SK-N-SH (cell line): ENCODE results near the gene CHST2. TPM values are rescaled to one million over a fixed set of nuclear protein-coding genes. Genes with fewer than 3 reads are reported as not detected.

Experiments used
- CTCF ChIA-PET: fragments of 300-600, 350-600 bp; formaldehyde crosslinking; extraction: SDS; loops from one replicate; lab custom pipeline; 2021; lab: Yijun Ruan, JAX
- POLR2A ChIA-PET: fragments of 350-600 bp; sonication (Branson Sonifier 250); formaldehyde crosslinking; extraction: SDS; loops from one replicate; lab custom pipeline; 2020; ENCODE audit warnings: antibody characterized with exemption, inconsistent platforms; lab: Yijun Ruan, JAX
- DNase-seq: peaks from one replicate; pipeline ENCODE4 v3.0.0; 2012
- H2AFZ ChIP-seq: fragments of 200-600 bp; sonication (generic); 2 replicates; pipeline ENCODE4 v1.8.1; 2016; ENCODE audit warnings: antibody characterized with exemption, mild to moderate bottlenecking, low read depth
- H3F3A ChIP-seq: fragments of 200-600 bp; sonication (generic); replicated peaks from 2 replicates; pipeline ENCODE3; 2016; ENCODE audit warnings: antibody characterized with exemption, mild to moderate bottlenecking; ENCODE audit not compliant: insufficient read depth
- H3K27ac ChIP-seq, 2 experiments: fragments of 200-500 bp in 1 of 2; fragments of 200-600 bp in 1 of 2; sonication (Bioruptor generic) in 1 of 2; sonication (generic), shearing (Covaris generic) in 1 of 2; 2 replicates each; pipeline versions ENCODE4 v1.5.1 to v1.6.1; 2014 to 2016; ENCODE audit warnings: low read depth in 2 of 2, inconsistent platforms in 1 of 2, low read length in 1 of 2, mild to moderate bottlenecking in 1 of 2, mixed read lengths in 1 of 2
- H3K27me3 ChIP-seq: fragments of 200-600 bp; sonication (generic), shearing (Covaris generic); 2 replicates; pipeline ENCODE4 v1.6.1; 2016; ENCODE audit warnings: mixed run types; ENCODE audit not compliant: insufficient read depth
- H3K36me3 ChIP-seq, 2 experiments: fragments of 200-500 bp in 1 of 2; fragments of 200-600 bp in 1 of 2; sonication (Bioruptor generic) in 1 of 2; sonication (generic) in 1 of 2; replicated peaks in 1 of 2; 2 replicates each; pipeline versions ENCODE3 to v1.5.1; 2014 to 2016; ENCODE audit warnings: low read length in 1 of 2, mild to moderate bottlenecking in 1 of 2; ENCODE audit not compliant: insufficient read depth in 2 of 2, control insufficient read depth in 1 of 2
- H3K4me1 ChIP-seq, 2 experiments: fragments of 200-500 bp in 1 of 2; fragments of 200-600 bp in 1 of 2; sonication (Bioruptor generic) in 1 of 2; sonication (generic), shearing (Covaris generic) in 1 of 2; 2 replicates each; pipeline versions ENCODE4 v1.5.1 to v1.6.1; 2014 to 2016; ENCODE audit warnings: low read depth in 1 of 2, low read length in 1 of 2, mixed run types in 1 of 2; ENCODE audit not compliant: insufficient read depth in 2 of 2, control insufficient read depth in 1 of 2
- H3K4me2 ChIP-seq: fragments of 200-600 bp; sonication (generic), shearing (Covaris generic); 2 replicates; pipeline ENCODE4 v1.6.1; 2017; ENCODE audit warnings: mixed run types
- H3K4me3 ChIP-seq, 2 experiments: fragments of 200-500 bp in 1 of 2; fragments of 200-600 bp in 1 of 2; sonication (Bioruptor generic) in 1 of 2; sonication (generic), shearing (Covaris generic) in 1 of 2; 2 replicates each; pipeline versions ENCODE4 v1.5.1 to v1.8.1; 2014 to 2016; ENCODE audit warnings: low read depth in 2 of 2, inconsistent platforms in 1 of 2, low read length in 1 of 2, mild to moderate bottlenecking in 1 of 2, mixed read lengths in 1 of 2, moderate library complexity in 1 of 2
- H3K79me2 ChIP-seq: fragments of 200-600 bp; sonication (generic); 2 replicates; pipeline ENCODE4 v1.8.1; 2017; ENCODE audit warnings: mild to moderate bottlenecking; ENCODE audit not compliant: insufficient read depth
- H3K9ac ChIP-seq: fragments of 200-600 bp; sonication (generic); 2 replicates; pipeline ENCODE4 v1.6.1; 2017; ENCODE audit warnings: mixed run types
- H3K9me2 ChIP-seq: fragments of 200-600 bp; sonication (generic); 2 replicates; pipeline ENCODE4 v1.6.1; 2017; ENCODE audit warnings: mixed run types
- H3K9me3 ChIP-seq: fragments of 200-600 bp; sonication (generic); 2 replicates; pipeline ENCODE4 v1.6.1; 2017; ENCODE audit warnings: mixed run types, mild to moderate bottlenecking, moderate library complexity
- H4K20me1 ChIP-seq: fragments of 200-600 bp; sonication (generic); 2 replicates; pipeline ENCODE4 v1.6.1; 2017; ENCODE audit warnings: mild to moderate bottlenecking, mixed run types; ENCODE audit not compliant: insufficient read depth
- ELF1 ChIP-seq: IDR thresholded peaks from 2 replicates; pipeline ENCODE4 v1.4.0; 2012
- EP300 ChIP-seq, 2 experiments: IDR thresholded peaks; 2 replicates each; pipeline versions ENCODE4 v1.4.0 to v1.6.1; 2012; ENCODE audit warnings: borderline replicate concordance in 1 of 2, low read depth in 1 of 2, low read length in 1 of 2
- FOSL2 ChIP-seq: IDR thresholded peaks from 2 replicates; pipeline ENCODE4 v1.4.0; 2012; ENCODE audit warnings: low read depth, mild to moderate bottlenecking, moderate library complexity, borderline replicate concordance
- FOXJ3 ChIP-seq: sonication (generic); formaldehyde crosslinking; IDR thresholded peaks from 2 replicates; pipeline ENCODE4 v1.5.1; 2020; ENCODE audit warnings: mild to moderate bottlenecking, missing genetic modification reagents
- GABPA ChIP-seq: IDR thresholded peaks from 2 replicates; pipeline ENCODE4 v1.4.0; 2012; ENCODE audit warnings: low read depth, mild to moderate bottlenecking
- GATA2 ChIP-seq: sonication (generic); formaldehyde crosslinking; IDR thresholded peaks from 2 replicates; pipeline ENCODE4 v1.5.0; 2020; ENCODE audit warnings: mild to moderate bottlenecking, missing genetic modification reagents
- MXI1 ChIP-seq: IDR thresholded peaks from 2 replicates; pipeline ENCODE4 v1.6.1; 2012; ENCODE audit warnings: mild to moderate bottlenecking, low read depth, low read length, improper control_type of control experiment
- NFIC ChIP-seq: IDR thresholded peaks from 2 replicates; pipeline ENCODE4 v1.4.0; 2012; ENCODE audit warnings: borderline replicate concordance
- NRF1 ChIP-seq: IDR thresholded peaks from 2 replicates; pipeline ENCODE4 v1.6.1; 2012; ENCODE audit warnings: low read depth, mild to moderate bottlenecking, low read length
- USF1 ChIP-seq: IDR thresholded peaks from 2 replicates; pipeline ENCODE4 v1.4.0; 2012; ENCODE audit warnings: low read depth, borderline replicate concordance
- USF2 ChIP-seq: fragments of 150-350 bp; IDR thresholded peaks from 2 replicates; pipeline ENCODE4 v1.6.1; 2017; ENCODE audit warnings: antibody characterized with exemption, low read length, low read depth, borderline replicate concordance
- YY1 ChIP-seq: IDR thresholded peaks from 2 replicates; pipeline ENCODE4 v1.4.0; 2012; ENCODE audit warnings: low read depth, mild to moderate bottlenecking
- WGBS: methylation state at CpG from one replicate; pipeline ENCODE4 v1.1.6; 2017; ENCODE audit warnings: low lambda C conversion rate; 5-methylcytosine and 5-hydroxymethylcytosine counted together
- polyA plus RNA-seq, 3 experiments: library from polyadenylated mRNA; depleted of rRNA; stranded (reverse); fragments of >200 nt; gene quantifications; 2 replicates each; pipeline ENCODE4 v1.2.3, GENCODE V29; 2012

Gene CHST2
- polyA plus RNA-seq, 1 of the 3 experiments (the other 2 are of a cell fraction): 1.6 TPM

GRCh38 chr3:143150071-143150470 lies 30.5 kb downstream of the CHST2 start:
- no peak overlapping the region for H3K27ac ChIP-seq
- TF ChIP-seq FOSL2 (no peak), ELF1 (no peak)
- no peak overlapping the region for H3K4me2 ChIP-seq
- H2AFZ ChIP-seq: no peak overlapping the region
- no peaks in the 10 kb centered on the region for H3K36me3 ChIP-seq
- no peak overlapping the region for H3K9ac ChIP-seq
- ChIA-PET CTCF (no interaction called here), POLR2A (no interaction called here)
- H4K20me1 ChIP-seq: no peaks in the 10 kb centered on the region
- no peaks in the 10 kb centered on the region for H3K4me1 ChIP-seq
- no peaks in the 10 kb centered on the region for H3K79me2 ChIP-seq
- H3F3A ChIP-seq: no peaks in the 10 kb centered on the region
- no peak for DNase-seq
- H3K27me3 ChIP-seq: no peaks in the 10 kb centered on the region
- 56% methylated on average over 3 of the region's 3 CpGs for WGBS
- no peaks in the 10 kb centered on the region for H3K9me3 ChIP-seq
- no peak overlapping the region for H3K4me3 ChIP-seq
- H3K9me2 ChIP-seq: no peaks in the 10 kb centered on the region

- H3K79me2 ChIP-seq: no peaks in the 10 kb centered on the region
- POLR2A ChIA-PET: no interaction called here
- CTCF ChIA-PET: no interaction called here
- no peak for DNase-seq
- no peak overlapping the region for H2AFZ ChIP-seq
- H3K27me3 ChIP-seq: no peaks in the 10 kb centered on the region
- 75% methylated on average over 7 of the region's 7 CpGs for WGBS
- H3K4me3 ChIP-seq: no peak overlapping the region
- no peaks in the 10 kb centered on the region for H3F3A ChIP-seq
- H3K4me2 ChIP-seq: no peak overlapping the region
- no peaks in the 10 kb centered on the region for H3K36me3 ChIP-seq
- H3K27ac ChIP-seq: no peak overlapping the region
- no peak for TF ChIP-seq NFIC
- TF ChIP-seq YY1: no peak
- no peak for TF ChIP-seq FOXJ3 (CRISPR knock-in tag)
- no peak for TF ChIP-seq ELF1
- TF ChIP-seq, all 33 proteins: peak for 0
- no peaks in the 10 kb centered on the region for H4K20me1 ChIP-seq
- no peaks in the 10 kb centered on the region for H3K9me3 ChIP-seq
- H3K9me2 ChIP-seq: no peaks in the 10 kb centered on the region
- H3K9ac ChIP-seq: no peak overlapping the region
- no peaks in the 10 kb centered on the region for H3K4me1 ChIP-seq
Observed at GRCh38 chr3:143151004-143151731, 31.6 kb downstream of the CHST2 start.

GRCh38 chr3:143152043-143152442 lies 32.5 kb downstream of the CHST2 start:
- H3K9me2 ChIP-seq: no peaks in the 10 kb centered on the region
- no peaks in the 10 kb centered on the region for H3K27me3 ChIP-seq
- WGBS: 22% methylated on average over 5 of the region's 5 CpGs
- no peaks in the 10 kb centered on the region for H3K36me3 ChIP-seq
- no peak for TF ChIP-seq FOSL2
- TF ChIP-seq, all 33 proteins: peak for 0
- Histone ChIP-seq H3K9ac (no peak overlapping the region), H4K20me1 (no peaks in the 10 kb centered on the region), H3K9me3 (no peaks in the 10 kb centered on the region), H3F3A (no peaks in the 10 kb centered on the region), H2AFZ (no peak overlapping the region), H3K4me1 (no peaks in the 10 kb centered on the region), H3K79me2 (no peaks in the 10 kb centered on the region), H3K4me3 (no peak overlapping the region), H3K4me2 (no peak overlapping the region), H3K27ac (no peak overlapping the region)
- CTCF ChIA-PET: no interaction called here
- no peak for DNase-seq
- POLR2A ChIA-PET: no interaction called here

GRCh38 chr3:143155756-143156155 lies 36.2 kb downstream of the CHST2 start:
- 47% methylated on average over 4 of the region's 4 CpGs for WGBS
- Histone ChIP-seq H3K79me2 (no peaks in the 10 kb centered on the region), H3K9me2 (no peaks in the 10 kb centered on the region), H3F3A (peaks cover 5% of the 10 kb centered on the region), H3K4me1 (no peaks in the 10 kb centered on the region), H3K9ac (no peak overlapping the region), H3K4me3 (no peak overlapping the region), H4K20me1 (no peaks in the 10 kb centered on the region), H3K27ac (no peak overlapping the region), H2AFZ (no peak overlapping the region), H3K4me2 (no peak overlapping the region), H3K27me3 (no peaks in the 10 kb centered on the region), H3K9me3 (no peaks in the 10 kb centered on the region), H3K36me3 (no peaks in the 10 kb centered on the region)
- DNase-seq: no peak
- ChIA-PET CTCF (no interaction called here), POLR2A (no interaction called here)
- TF ChIP-seq USF1: no peak
- TF ChIP-seq NRF1: no peak
- no peak for TF ChIP-seq FOSL2
- no peak for TF ChIP-seq MXI1
- TF ChIP-seq EP300 (IDR thresholded peaks at IDR 0.05; ENCODE audit: borderline replicate concordance in 1 of 2, low read depth in 1 of 2, low read length in 1 of 2): no peak
- TF ChIP-seq USF2: no peak
- no peak for TF ChIP-seq GABPA
- TF ChIP-seq GATA2 (CRISPR knock-in tag): no peak
